Measurements from ENCODE around the gene GJD3. TPM values are rescaled to one million over a fixed set of nuclear protein-coding genes. Genes with fewer than 3 reads are reported as not detected.

The GJD3 gene
- polyA plus RNA-seq, 4 donors: 0.32 to 1.1 TPM; not detected in 2

DNA sequence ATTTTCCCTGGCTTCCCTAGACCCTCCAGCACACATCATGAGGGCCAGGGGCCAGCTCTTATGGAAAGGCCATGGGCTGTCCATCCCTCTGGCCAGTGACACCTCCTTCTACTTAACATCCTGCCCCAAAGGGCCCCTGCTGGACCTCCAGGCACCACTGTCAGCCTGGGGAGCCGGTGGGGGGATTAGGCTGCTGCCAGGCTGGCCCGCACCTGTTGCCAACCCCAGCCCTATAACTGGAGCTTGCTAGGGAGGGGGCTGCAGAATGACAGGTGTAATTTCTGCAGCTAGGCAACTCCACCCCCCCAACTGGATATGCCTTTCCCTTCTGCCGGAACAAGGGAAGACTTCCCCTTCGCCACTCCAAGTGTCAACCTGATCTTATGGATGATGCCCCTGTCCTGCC, 43.0 kb downstream of the GJD3 start:
- DNase-seq: no peak
- WGBS, 3 donors: 50 to 93% (median 74%) methylated on average over 4 of the region's 4 CpGs
- H3K4me1 ChIP-seq (ENCODE audit: control insufficient read depth in 3 of 3, insufficient read depth in 2 of 3, low read depth in 1 of 3, low read length in 2 of 3): peaks cover 9 to 83% (median 27%) of the 10 kb centered on the region in 3 donors

DNA sequence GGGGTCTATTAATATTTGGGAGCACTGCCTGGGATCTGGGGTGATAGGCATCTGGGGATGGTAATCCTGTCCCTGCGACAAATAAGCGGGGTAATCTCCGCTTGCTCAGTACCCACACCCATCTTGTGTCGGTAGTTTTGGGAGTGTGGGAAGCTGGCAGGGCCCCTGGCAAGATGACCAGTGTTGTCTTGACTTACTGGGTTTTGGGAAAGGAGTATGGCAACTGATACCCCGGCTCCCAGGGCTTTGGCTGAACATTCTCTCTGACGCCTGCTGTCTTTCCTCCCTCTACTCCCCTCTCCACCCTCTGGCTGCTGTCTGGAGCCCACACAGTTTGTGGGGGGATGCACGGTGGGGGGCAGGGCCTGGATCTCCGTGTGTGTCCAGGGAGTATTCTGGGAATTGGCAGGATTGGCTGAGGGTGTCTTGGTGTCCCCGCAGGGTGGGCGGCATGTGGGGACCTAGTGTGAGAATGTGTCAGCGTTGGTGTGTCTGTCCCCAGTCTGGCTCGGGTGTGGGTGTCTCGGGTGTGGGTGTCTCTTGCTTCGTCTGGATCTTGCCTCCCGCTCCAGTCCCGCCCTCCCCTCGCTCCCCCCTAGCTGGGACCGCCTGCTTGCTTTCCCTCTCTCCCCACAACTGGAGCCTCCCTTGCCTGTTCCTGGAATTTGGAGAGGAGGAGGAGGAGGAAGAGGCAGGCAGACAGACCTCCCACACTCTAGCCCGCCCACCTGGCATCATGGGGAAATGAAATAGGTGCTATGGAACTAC, 43.6 kb downstream of the GJD3 start:
- no peaks in the 10 kb centered on the region for H3K9me3 ChIP-seq (ENCODE audit: control insufficient read depth in 2 of 2, insufficient read depth in 1 of 2, low read depth in 1 of 2, low read length in 1 of 2)
- H3K4me3 ChIP-seq (ENCODE audit: low read depth in 1 of 3, low read length in 3 of 3): peak overlapping the region; percentile 31 to 43 (median 31)
- H3K27me3 ChIP-seq (ENCODE audit: control insufficient read depth in 3 of 3, insufficient read depth in 3 of 3, low read length in 3 of 3): no peaks in the 10 kb centered on the region
- peaks cover 0 to 16% (median 0%) of the 10 kb centered on the region in 3 donors for H3K36me3 ChIP-seq (ENCODE audit: control insufficient read depth in 3 of 3, insufficient read depth in 2 of 3, low read depth in 1 of 3, low read length in 3 of 3)
- WGBS, 3 donors: 36 to 55% (median 54%) methylated on average over 16 to 19 of the region's 19 CpGs
- peak overlapping the region; percentile 49 to 98 (median 71) for H3K27ac ChIP-seq (ENCODE audit: low read depth in 1 of 3, low read length in 2 of 3)
- peaks cover 3 to 84% (median 24%) of the 10 kb centered on the region in 3 donors for H3K4me1 ChIP-seq (ENCODE audit: control insufficient read depth in 3 of 3, insufficient read depth in 2 of 3, low read depth in 1 of 3, low read length in 2 of 3)
- no peak for FAIRE-seq
- peak in 1 of 2 donors; percentile 47 for DNase-seq

More for the DNA sequence above, 43.0 kb downstream of the GJD3 start:
- no peak for FAIRE-seq
- Histone ChIP-seq H3K36me3 (ENCODE audit: control insufficient read depth in 3 of 3, insufficient read depth in 2 of 3, low read depth in 1 of 3, low read length in 3 of 3) (peaks cover 0 to 22% (median 0%) of the 10 kb centered on the region in 3 donors), H3K27me3 (ENCODE audit: control insufficient read depth in 3 of 3, insufficient read depth in 3 of 3, low read length in 3 of 3) (no peaks in the 10 kb centered on the region), H3K4me3 (ENCODE audit: low read depth in 1 of 3, low read length in 3 of 3) (peak overlapping the region; percentile 31 to 47 (median 43)), H3K27ac (ENCODE audit: low read depth in 1 of 3, low read length in 2 of 3) (peak overlapping the region; percentile 49 to 98 (median 71)), H3K9me3 (ENCODE audit: control insufficient read depth in 2 of 2, insufficient read depth in 1 of 2, low read depth in 1 of 2, low read length in 1 of 2) (no peaks in the 10 kb centered on the region)

DNA sequence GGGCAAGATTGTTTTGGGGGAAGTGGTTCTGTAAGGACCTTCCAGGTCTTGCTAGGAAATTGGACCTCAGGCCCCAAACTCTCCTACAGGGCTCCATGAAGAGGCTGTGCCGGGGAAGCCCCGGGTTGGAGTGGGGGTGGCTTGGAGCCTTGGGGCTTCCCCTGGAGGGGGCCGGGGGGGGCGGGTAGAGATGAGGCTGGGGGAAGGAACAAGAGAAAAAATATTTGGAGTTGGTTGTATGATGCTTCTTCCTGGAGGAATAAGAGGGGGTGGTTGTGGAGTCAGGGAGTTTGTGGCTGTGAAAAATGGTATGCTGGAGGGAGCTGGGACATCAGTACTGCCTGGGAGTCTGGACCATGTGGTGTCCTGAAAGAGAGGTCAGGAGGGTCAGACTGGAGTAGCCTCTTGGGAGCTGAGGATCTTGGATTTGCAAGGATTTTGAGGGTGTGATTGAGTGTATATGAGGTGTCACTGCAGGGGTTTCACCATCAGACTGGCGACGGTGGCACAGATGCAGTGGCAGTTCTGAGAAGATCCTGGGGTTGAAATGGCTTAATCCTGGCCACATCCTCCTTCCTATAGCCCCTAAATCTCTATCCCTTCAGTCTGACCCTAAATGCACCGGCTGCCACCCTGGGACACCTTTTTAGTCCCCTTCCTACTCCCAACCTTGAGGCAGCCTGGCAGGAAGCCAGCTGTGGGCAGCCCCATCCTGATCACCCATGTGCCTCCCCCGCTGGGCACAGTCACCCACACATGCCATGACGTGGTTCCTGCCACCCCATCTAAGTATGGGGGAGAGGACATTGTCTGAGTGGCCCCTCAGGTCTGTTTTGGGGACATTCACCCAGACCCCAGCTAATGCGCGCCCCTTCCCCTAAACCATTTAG, 44.6 kb downstream of the GJD3 start:
- Histone ChIP-seq H3K27ac (ENCODE audit: low read depth in 1 of 3, low read length in 2 of 3) (peak overlapping the region in 1 of 3 donors; percentile 98), H3K27me3 (ENCODE audit: control insufficient read depth in 3 of 3, insufficient read depth in 3 of 3, low read length in 3 of 3) (no peaks in the 10 kb centered on the region), H3K4me3 (ENCODE audit: low read depth in 1 of 3, low read length in 3 of 3) (peak overlapping the region in 1 of 3 donors; percentile 84), H3K36me3 (ENCODE audit: control insufficient read depth in 3 of 3, insufficient read depth in 2 of 3, low read depth in 1 of 3, low read length in 3 of 3) (peaks cover 0 to 15% (median 0%) of the 10 kb centered on the region in 3 donors), H3K4me1 (ENCODE audit: control insufficient read depth in 3 of 3, insufficient read depth in 2 of 3, low read depth in 1 of 3, low read length in 2 of 3) (peaks cover 2 to 86% (median 24%) of the 10 kb centered on the region in 3 donors), H3K9me3 (ENCODE audit: control insufficient read depth in 2 of 2, insufficient read depth in 1 of 2, low read depth in 1 of 2, low read length in 1 of 2) (no peaks in the 10 kb centered on the region)
- 50 to 73% (median 56%) methylated on average over 11 of the region's 11 CpGs for WGBS, 3 donors
- FAIRE-seq (no peak), DNase-seq (no peak)

DNA sequence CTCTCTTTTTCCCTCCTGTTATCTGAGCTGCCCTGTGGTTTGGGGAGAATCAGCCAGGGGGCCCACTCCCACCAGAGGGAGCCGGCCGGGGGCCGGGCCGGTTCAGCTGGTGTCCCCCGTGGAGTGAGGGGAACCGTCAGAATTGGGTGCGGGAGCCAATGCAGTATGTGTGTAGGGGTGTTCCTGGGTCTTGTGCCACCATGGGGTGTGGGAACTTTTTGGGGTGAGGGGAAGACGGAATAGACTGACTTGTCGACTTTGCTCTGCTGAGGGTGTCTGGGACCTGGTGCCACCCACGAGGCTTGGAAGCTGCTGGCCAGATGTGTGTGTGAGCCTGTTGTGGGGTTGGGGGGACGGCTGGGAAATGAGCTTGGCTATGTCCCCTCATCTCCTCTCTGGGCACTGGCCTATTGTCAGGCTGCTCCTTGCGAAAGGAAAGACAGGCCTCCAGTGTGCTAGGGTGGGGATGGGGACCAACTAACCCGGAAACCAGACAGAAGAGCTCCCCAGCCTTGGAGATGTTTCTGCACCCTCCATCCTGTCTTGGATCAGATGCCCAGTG, 45.6 kb downstream of the GJD3 start:
- FAIRE-seq: no peak
- DNase-seq: no peak
- Histone ChIP-seq H3K27me3 (ENCODE audit: control insufficient read depth in 3 of 3, insufficient read depth in 3 of 3, low read length in 3 of 3) (no peaks in the 10 kb centered on the region), H3K4me3 (ENCODE audit: low read depth in 1 of 3, low read length in 3 of 3) (peak overlapping the region; percentile 81 to 84 (median 81)), H3K9me3 (ENCODE audit: control insufficient read depth in 2 of 2, insufficient read depth in 1 of 2, low read depth in 1 of 2, low read length in 1 of 2) (no peaks in the 10 kb centered on the region), H3K27ac (ENCODE audit: low read depth in 1 of 3, low read length in 2 of 3) (peak overlapping the region in 2 of 3 donors; percentile 15 to 86), H3K4me1 (ENCODE audit: control insufficient read depth in 3 of 3, insufficient read depth in 2 of 3, low read depth in 1 of 3, low read length in 2 of 3) (peaks cover 2 to 82% (median 29%) of the 10 kb centered on the region in 3 donors), H3K36me3 (ENCODE audit: control insufficient read depth in 3 of 3, insufficient read depth in 2 of 3, low read depth in 1 of 3, low read length in 3 of 3) (peaks cover 0 to 10% (median 0%) of the 10 kb centered on the region in 3 donors)
- WGBS, 3 donors: 4 to 5% (median 5%) methylated on average over 13 of the region's 13 CpGs

DNA sequence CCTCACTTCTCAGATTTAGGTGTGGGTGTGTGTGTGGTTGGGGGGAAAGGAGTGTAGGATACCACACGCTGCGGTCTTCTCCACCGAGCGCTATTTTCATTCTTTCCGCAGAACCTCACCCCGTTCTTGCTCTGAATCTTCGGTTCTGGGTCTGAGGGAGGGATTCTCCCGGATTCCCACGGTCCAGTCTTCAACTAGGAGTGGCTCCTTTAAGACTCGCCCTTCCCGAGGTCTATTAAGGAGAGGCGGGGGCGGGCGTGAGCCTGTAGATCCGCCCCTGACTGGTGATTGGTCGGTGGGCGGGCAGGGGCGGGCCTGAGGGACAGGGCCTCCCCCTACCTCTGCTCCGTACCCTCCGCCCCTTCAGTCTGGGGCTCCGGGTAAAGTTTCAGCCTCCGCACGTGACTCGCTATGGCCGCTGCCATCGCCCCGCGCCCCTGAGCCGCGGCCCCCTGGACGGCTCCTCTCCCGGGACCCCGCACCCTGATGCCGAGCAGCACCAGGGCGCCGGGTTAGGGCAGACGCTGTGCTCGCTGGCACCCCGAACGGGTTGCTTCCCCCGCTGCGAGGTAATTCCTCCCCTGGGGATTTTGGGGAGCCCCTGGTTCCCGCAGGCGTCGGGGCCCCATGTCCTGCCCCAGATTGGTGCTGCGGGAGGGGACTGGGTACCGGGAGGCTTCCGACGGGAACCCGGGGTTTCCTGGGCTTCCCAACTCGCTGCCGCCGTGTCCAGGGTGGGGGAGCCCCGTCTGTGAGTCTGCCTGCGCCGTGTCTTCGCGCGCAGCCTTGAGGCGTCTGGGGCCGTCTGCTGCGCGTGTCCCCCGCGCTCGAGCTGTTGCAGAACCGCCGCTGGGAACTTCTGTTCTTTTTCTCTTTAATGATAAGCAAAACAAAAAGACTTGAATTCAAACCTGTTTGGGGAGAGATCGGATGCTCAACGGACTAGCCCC, 46.4 kb downstream of the GJD3 start:
- H3K4me1 ChIP-seq (ENCODE audit: control insufficient read depth in 3 of 3, insufficient read depth in 2 of 3, low read depth in 1 of 3, low read length in 2 of 3): peaks cover 2 to 75% (median 29%) of the 10 kb centered on the region in 3 donors
- DNase-seq (peak; percentile 97 to 98), FAIRE-seq (no peak)
- H3K4me3 ChIP-seq (ENCODE audit: low read depth in 1 of 3, low read length in 3 of 3): peak overlapping the region; percentile 81 to 84 (median 81)
- H3K27ac ChIP-seq (ENCODE audit: low read depth in 1 of 3, low read length in 2 of 3): peak overlapping the region; percentile 36 to 92 (median 52)
- no peaks in the 10 kb centered on the region for H3K9me3 ChIP-seq (ENCODE audit: control insufficient read depth in 2 of 2, insufficient read depth in 1 of 2, low read depth in 1 of 2, low read length in 1 of 2)
- 0 to 1% (median 1%) methylated on average over 63 to 70 of the region's 70 CpGs for WGBS, 3 donors
- H3K27me3 ChIP-seq (ENCODE audit: control insufficient read depth in 3 of 3, insufficient read depth in 3 of 3, low read length in 3 of 3): no peaks in the 10 kb centered on the region
- peaks cover 0 to 10% (median 0%) of the 10 kb centered on the region in 3 donors for H3K36me3 ChIP-seq (ENCODE audit: control insufficient read depth in 3 of 3, insufficient read depth in 2 of 3, low read depth in 1 of 3, low read length in 3 of 3)

DNA sequence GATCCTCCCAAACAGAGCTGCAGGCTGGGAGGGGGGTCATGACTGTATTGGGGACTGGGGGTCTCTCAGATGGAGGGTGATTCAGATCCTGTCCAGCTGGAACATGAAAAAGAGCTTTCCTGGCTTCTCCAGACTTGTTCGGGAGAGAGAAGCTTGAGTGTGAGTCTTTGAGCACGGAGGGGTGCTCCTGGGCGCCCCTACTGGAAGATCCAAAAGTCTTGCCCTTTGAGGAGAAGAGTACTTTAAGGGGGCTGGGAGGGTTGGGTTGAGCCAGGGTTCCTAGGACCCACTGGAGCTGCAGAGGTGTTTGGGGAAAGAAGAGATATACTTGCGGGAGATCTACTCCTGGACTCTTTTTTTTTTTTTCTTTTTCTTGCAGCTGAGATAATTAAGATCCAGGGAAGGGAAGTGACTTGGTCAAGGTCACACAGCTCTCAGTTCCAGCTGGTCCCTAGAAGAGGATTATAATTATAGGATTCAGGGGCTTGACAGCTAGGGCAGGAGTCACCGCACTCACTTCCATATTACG, 47.1 kb downstream of the GJD3 start:
- DNase-seq (peak; percentile 55 to 62), FAIRE-seq (no peak)
- Histone ChIP-seq H3K4me1 (ENCODE audit: control insufficient read depth in 3 of 3, insufficient read depth in 2 of 3, low read depth in 1 of 3, low read length in 2 of 3) (peaks cover 2 to 68% (median 31%) of the 10 kb centered on the region in 3 donors), H3K36me3 (ENCODE audit: control insufficient read depth in 3 of 3, insufficient read depth in 2 of 3, low read depth in 1 of 3, low read length in 3 of 3) (peaks cover 0 to 10% (median 0%) of the 10 kb centered on the region in 3 donors), H3K9me3 (ENCODE audit: control insufficient read depth in 2 of 2, insufficient read depth in 1 of 2, low read depth in 1 of 2, low read length in 1 of 2) (no peaks in the 10 kb centered on the region), H3K27me3 (ENCODE audit: control insufficient read depth in 3 of 3, insufficient read depth in 3 of 3, low read length in 3 of 3) (no peaks in the 10 kb centered on the region), H3K27ac (ENCODE audit: low read depth in 1 of 3, low read length in 2 of 3) (peak overlapping the region; percentile 36 to 92 (median 52)), H3K4me3 (ENCODE audit: low read depth in 1 of 3, low read length in 3 of 3) (peak overlapping the region in 2 of 3 donors; percentile 46 to 84)
- WGBS, 3 donors: 1 to 4% (median 2%) methylated on average over 6 of the region's 6 CpGs

DNA sequence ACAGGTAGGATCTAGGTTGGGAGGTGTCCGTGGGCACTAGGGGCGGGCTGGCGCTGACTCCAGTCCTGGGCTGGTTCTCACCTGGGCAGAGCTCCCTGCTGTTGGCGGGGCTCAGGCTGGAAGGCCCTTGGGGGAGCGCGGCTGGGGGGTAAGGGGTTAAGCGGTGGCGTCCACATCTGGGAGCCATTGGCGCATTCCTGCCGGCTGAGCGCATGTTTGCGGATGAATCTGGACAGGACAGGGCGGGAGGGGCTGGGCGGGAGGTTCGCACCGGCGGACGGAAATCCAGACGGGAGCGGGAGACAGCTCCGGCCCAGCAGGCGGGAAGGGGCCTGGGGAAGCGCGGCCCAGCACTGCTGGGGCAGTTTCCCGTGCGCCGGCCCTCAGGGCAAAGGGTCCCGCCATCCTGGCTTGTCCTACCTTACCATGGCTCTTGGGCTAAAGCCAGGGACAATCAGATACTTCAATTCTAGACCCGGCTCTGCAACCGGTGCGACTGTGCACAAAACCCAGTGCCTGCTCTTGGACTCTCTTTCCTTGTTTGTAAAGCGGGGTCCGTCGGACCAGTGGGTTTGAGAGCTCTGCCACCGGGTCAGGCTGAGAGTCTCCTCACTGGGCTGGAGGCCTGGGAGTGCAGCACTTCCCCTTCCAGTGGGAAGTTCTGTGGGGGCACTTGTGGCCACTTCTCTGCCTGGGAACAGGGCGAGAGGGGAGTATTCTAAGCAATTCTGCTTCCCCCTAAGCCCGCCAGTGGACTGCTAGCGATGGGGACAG, 47.8 kb downstream of the GJD3 start:
- WGBS, 3 donors: 20 to 31% (median 22%) methylated on average over 30 to 38 of the region's 38 CpGs
- peaks cover 0 to 10% (median 0%) of the 10 kb centered on the region in 3 donors for H3K36me3 ChIP-seq (ENCODE audit: control insufficient read depth in 3 of 3, insufficient read depth in 2 of 3, low read depth in 1 of 3, low read length in 3 of 3)
- H3K4me1 ChIP-seq (ENCODE audit: control insufficient read depth in 3 of 3, insufficient read depth in 2 of 3, low read depth in 1 of 3, low read length in 2 of 3): peaks cover 2 to 63% (median 31%) of the 10 kb centered on the region in 3 donors
- no peak for FAIRE-seq
- peak; percentile 60 to 81 for DNase-seq
- H3K4me3 ChIP-seq (ENCODE audit: low read depth in 1 of 3, low read length in 3 of 3): peak overlapping the region in 2 of 3 donors; percentile 37 to 46
- H3K27ac ChIP-seq (ENCODE audit: low read depth in 1 of 3, low read length in 2 of 3): peak overlapping the region in 2 of 3 donors; percentile 52 to 92
- no peaks in the 10 kb centered on the region for H3K27me3 ChIP-seq (ENCODE audit: control insufficient read depth in 3 of 3, insufficient read depth in 3 of 3, low read length in 3 of 3)
- no peaks in the 10 kb centered on the region for H3K9me3 ChIP-seq (ENCODE audit: control insufficient read depth in 2 of 2, insufficient read depth in 1 of 2, low read depth in 1 of 2, low read length in 1 of 2)
